Activated T-cell treated with anti-CD3 and anti-CD28 coated beads for 48 hours (primary cell): Measurements from ENCODE around the gene MET.
A peak's percentile ranks its signal among the peaks of the same experiment; 100 is the strongest.

Source experiments
- DNase-seq: peaks from one replicate; pipeline ENCODE4 v3.0.0-alpha.2; 2020; ENCODE audit warnings: low read depth

Gene MET

DNA sequence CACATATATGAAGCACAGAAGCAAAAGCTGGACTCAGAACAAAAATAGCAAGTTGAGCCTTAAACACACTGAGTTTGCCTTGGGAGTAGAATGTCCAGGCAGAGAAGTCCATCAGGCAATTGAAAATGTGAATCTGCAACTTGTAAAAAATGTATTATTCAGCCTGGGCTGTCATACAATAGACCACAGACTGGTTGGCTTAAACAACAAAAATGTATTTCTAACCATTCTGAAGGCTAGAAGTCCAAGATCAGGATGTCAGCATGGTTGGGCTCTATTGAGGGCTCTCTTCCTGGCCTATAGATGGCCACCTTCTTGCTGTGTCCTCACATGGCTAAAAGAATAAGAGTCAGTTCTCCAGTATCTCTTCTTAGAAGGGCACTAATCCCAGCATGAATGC is 113.8 kb downstream of the MET start:
- no peak for DNase-seq

- DNase-seq = no peak
Observed at GRCh38 chr7:116786791-116787443, 114.9 kb downstream of the MET start.

- DNase-seq = no peak
Observed at GRCh38 chr7:116787881-116788280, 115.9 kb downstream of the MET start.

DNA sequence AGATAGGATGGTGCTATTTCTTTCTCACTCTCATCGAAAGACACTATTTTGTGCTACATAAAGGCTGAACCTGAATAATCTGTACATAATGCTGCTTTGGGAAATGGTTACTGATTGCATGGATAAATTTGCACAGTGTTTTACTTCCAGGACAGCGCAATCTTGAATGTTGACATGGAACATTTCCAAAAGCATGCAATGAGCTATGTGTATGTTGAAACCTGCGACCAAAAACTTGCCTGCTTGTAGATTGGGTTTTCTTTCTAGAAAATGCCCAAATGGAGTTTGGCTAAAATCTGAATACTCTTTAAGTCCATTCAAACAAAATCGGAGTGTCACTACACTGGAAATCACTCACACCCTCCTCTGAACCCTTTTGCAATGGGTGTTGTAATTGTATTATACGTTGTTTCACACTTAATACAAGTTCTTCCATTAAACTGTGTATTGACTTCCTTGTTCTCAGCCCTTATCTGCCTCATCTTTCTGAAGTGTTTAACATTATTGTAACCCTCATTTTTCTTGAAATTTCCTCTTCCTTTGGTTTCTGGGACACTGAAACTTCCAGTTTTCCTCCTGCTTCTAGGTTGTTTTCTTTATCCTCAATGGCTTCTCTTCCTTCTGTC is 116.7 kb downstream of the MET start:
- DNase-seq = no peak

DNA sequence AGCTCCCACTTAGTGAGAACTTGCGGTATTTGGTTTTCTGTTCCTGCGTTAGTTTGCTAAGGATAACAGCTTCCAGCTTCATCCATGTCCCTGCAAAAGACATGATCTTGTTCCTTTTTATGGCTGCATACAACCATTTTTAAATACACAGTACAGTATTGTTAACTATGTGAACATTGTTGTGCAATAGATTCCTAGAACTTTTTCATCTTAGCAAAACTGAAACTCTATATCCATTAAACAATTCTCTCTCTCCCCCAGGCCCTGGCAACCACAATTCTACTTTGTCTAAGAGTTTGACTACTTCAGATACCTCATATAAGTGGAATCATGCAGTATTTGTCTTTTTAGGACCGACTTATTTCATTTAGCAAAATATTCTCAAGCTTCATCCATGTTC is 118.0 kb downstream of the MET start:
- no peak for DNase-seq

DNA sequence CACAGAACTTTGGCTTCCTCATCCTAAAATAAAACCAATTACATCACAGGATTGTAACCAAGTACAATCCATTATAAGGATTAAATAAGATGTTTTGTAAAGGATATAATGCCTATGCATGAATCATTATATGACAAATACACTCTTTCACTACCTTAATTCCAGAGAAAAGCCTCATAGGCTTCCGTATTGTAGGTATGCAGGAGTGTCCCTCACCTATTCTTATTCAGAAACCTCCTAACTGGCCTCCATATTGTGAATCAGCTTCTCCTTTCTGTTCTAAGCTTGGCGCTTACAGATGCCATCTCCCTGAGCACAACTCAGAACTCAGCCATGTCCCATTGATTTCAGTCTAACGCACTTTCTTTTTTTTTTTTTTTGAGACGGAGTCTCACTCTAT is 120.8 kb downstream of the MET start:
- no peak for DNase-seq

DNA sequence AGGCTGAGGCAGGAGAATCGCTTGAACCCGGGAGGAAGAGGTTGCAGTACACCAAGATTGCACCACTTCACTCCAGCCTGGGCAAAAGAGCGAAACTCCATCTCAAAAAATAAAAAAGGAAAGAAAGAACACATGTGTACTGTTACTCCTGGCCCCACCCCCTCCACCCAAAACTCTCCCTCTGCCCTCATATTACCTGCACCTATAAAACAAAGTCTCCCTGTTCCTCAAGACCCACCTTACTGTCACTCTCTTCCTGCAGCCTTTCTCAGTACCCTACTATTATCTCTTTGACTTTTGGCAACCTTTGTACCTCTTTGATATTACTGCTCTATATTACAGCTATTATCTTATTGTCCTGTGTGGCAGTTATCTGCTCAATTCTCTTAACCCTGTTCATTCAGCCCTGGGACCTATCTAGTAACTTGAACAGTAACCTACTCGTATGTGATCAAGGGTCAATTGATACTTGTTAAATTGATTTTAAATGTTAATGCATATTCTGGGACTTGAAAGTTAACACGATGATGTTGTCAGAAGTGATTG is 121.9 kb downstream of the MET start:
- DNase-seq = no peak

- DNase-seq = no peak
Observed at GRCh38 chr7:116796471-116796870, 124.5 kb downstream of the MET start.

GRCh38 chr7:116797612-116798011 is 125.6 kb downstream of the MET start:
- DNase-seq = no peak

DNA sequence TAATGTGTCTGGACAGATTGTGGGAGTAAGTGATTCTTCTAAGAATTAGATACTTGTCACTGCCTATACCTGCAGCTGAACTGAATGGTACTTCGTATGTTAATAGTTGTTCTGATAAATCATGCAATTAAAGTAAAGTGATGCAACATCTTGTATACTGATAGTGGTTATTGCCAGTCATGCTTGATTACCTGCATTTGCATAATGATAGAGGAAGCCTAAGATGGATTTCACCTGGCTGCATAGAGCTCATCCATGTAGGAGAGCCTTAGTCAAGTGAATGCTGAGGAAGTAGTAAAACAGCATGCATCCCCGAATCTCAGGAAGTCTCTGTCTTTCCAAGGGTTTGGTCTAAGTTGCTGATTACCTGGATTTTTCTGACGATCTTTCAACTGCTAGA is 126.2 kb downstream of the MET start:
- DNase-seq = no peak

GRCh38 chr7:116799916-116800315 is 127.9 kb downstream of the MET start:
- DNase-seq = no peak

GRCh38 chr7:116800594-116800993 is 128.6 kb downstream of the MET start:
- no peak for DNase-seq

DNA sequence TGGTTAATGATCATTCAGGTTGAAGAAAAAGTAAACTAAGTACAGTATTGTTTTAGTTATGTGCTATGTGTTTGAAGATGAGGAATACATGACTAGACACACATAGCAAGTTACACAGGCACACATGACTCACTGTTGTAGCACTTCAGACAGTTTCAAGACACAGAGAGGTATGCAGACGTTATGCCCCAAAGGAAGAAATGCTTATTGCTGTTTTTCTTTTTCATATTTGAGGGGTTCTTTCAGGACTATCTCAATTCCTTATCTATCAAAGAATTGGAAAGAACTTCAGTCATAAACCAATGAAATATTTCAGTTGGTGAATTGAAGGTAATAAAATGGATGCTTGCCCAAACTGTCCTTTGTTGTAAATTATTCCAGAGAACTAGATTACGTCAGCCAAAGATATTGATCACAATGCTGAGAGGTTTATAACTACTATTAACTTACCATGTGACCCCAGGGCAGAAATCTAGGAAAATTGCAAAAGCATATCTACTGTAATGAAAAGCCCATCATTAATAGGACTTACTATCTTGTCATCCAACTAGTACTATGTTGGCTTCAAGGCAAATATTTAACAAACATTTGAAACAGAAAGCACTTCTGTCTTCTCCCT is 129.2 kb downstream of the MET start:
- no peak for DNase-seq

DNA sequence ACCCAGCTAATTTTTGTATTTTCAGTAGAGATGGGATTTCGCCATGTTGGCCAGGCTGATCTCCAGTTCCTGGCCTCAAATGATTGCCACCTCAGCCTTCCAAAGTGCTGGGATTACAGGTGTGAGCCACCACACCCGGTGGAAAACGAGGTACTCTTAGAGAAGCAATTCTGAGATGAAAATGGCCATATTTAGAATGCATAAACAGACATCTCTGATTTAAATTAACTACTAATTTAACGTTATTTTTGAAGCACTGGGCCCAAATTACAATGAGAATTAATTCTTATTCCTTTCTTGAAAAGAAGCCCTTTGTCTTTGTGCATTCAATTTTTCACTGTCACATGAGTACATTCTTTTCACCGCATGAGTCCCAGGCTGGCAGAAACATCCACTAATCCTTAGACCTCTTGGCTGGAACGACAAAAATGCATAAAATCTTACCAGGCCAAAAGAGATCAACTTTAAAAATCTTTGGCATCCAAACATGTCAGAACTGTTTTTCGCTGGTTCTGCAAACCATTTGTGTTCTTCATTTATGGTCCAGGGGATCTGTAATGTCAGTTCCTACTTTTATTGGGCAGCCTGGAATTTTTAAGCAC is 130.2 kb downstream of the MET start:
- no peak for DNase-seq

DNA sequence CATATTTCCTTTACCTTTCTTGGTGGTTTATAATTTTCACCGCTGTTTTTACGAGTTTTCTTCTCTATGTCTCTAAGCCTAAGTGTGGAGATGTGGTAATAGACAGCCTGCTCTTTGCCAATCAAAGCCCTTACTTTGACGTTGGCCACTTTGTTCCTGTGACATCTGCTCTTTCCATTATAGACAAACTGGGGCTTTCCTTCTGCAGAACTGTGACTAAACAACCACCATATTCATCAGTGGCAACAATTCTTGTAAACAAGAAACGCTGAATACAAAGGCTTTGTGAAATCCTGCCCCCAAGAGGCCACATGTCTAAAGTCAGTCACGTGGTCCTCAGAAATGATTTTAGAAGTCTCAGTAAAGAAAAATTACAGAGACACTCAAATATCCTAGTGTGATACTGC is 130.8 kb downstream of the MET start:
- DNase-seq = peak; percentile 3

- no peak for DNase-seq
Observed at GRCh38 chr7:116804471-116804870, 132.5 kb downstream of the MET start.

- DNase-seq = no peak
Observed at GRCh38 chr7:116805100-116805544, 133.1 kb downstream of the MET start.

GRCh38 chr7:116806046-116806944 is 134.3 kb downstream of the MET start:
- DNase-seq = no peak

GRCh38 chr7:116807011-116807560 is 135.1 kb downstream of the MET start:
- no peak for DNase-seq

DNA sequence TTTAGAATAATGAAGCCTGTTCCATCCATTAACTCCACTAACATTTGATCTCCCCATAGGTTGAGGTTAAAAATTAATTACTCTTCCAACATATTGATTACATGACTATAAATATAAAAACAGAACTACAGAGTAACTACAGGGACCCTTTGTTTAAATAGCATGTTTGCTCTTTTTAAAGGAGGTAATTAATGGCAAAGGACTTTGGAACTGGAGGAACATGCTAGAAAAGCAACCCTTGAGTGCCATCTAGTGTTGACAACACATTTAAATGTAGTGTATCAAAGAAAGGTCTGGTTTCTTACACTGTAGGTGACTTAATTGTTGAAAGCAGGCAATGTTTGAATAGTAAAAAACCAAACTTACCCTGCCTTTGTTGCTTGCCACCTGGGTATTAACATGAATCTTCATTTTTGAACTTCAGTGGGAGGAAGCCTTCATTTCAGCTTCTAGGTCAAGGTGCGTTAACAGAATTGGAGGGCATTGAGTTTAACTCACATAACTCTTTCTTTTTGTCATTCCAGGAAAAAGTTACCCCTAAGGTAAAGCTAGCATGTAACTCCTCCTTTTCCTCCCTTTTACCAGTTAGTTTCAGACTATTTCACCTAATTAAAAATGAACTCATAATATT is 137.8 kb downstream of the MET start:
- DNase-seq = no peak
